ENCODE results near the gene MROH2A.

MROH2A gene

GRCh38 chr2:233794128-233794658 is 16.1 kb downstream of the MROH2A start:
- no peak for TF ChIP-seq CREB5 (CRISPR knock-in tag; IDR thresholded peaks at IDR 0.05; ENCODE audit: low read depth)
- TF ChIP-seq POU6F1 (CRISPR knock-in tag; IDR thresholded peaks at IDR 0.05; ENCODE audit: borderline replicate concordance, low read depth), result no peak
- no peak for TF ChIP-seq ZC3H10 (CRISPR knock-in tag; IDR thresholded peaks at IDR 0.05)
- no peak for TF ChIP-seq ISL1 (CRISPR knock-in tag; IDR thresholded peaks at IDR 0.05)
- TF ChIP-seq PATZ1 (CRISPR knock-in tag; IDR thresholded peaks at IDR 0.05; ENCODE audit: borderline replicate concordance), result no peak
- TF ChIP-seq ZFP30 (CRISPR knock-in tag; IDR thresholded peaks at IDR 0.05), result no peak
- TF ChIP-seq TOX (CRISPR knock-in tag; IDR thresholded peaks at IDR 0.05; ENCODE audit: borderline replicate concordance), result no peak
- TF ChIP-seq ARNTL (CRISPR knock-in tag; IDR thresholded peaks at IDR 0.05; ENCODE audit: borderline replicate concordance, low read depth), result no peak
- no peak for TF ChIP-seq ZNF8 (CRISPR knock-in tag; IDR thresholded peaks at IDR 0.05)
- no peak for TF ChIP-seq PPARA (CRISPR knock-in tag; IDR thresholded peaks at IDR 0.05; ENCODE audit: borderline replicate concordance)
- TF ChIP-seq BACH2 (CRISPR knock-in tag; IDR thresholded peaks at IDR 0.05; ENCODE audit: borderline replicate concordance), result no peak
- no peak for TF ChIP-seq CSRNP3 (CRISPR knock-in tag; IDR thresholded peaks at IDR 0.05)
- TF ChIP-seq SNAI2 (CRISPR knock-in tag; IDR thresholded peaks at IDR 0.05), result no peak
- TF ChIP-seq ZFP3 (CRISPR knock-in tag; IDR thresholded peaks at IDR 0.05), result no peak
- no peak for TF ChIP-seq TSHZ2 (CRISPR knock-in tag; IDR thresholded peaks at IDR 0.05)
- no peak for TF ChIP-seq CSDC2 (CRISPR knock-in tag; IDR thresholded peaks at IDR 0.05)
- no peak for TF ChIP-seq TCF4 (CRISPR knock-in tag; IDR thresholded peaks at IDR 0.05; ENCODE audit: borderline replicate concordance)
- no peak for ATAC-seq

- no peak for ATAC-seq
- TF ChIP-seq TSHZ2 (CRISPR knock-in tag; IDR thresholded peaks at IDR 0.05) (no peak), ZNF8 (CRISPR knock-in tag; IDR thresholded peaks at IDR 0.05) (no peak), PATZ1 (CRISPR knock-in tag; IDR thresholded peaks at IDR 0.05; ENCODE audit: borderline replicate concordance) (no peak), ESRRG (CRISPR knock-in tag; IDR thresholded peaks at IDR 0.05) (no peak), ZNF565 (CRISPR knock-in tag; conservative IDR thresholded peaks at IDR 0.05; ENCODE audit: low read depth) (no peak), ZC3H10 (CRISPR knock-in tag; IDR thresholded peaks at IDR 0.05) (no peak), ARNTL (CRISPR knock-in tag; IDR thresholded peaks at IDR 0.05; ENCODE audit: borderline replicate concordance, low read depth) (no peak), ISL1 (CRISPR knock-in tag; IDR thresholded peaks at IDR 0.05) (no peak), RARB (CRISPR knock-in tag; IDR thresholded peaks at IDR 0.05) (no peak), GLIS3 (CRISPR knock-in tag; IDR thresholded peaks at IDR 0.05) (no peak), ZFP30 (CRISPR knock-in tag; IDR thresholded peaks at IDR 0.05) (no peak)
Measured at GRCh38 chr2:233795735-233796171, 17.6 kb downstream of the MROH2A start.

Measured in SK-N-SH treated with all-trans-retinoic acid at 6 μM for 48 hours (cell line).